Stimulated activated CD4-positive, alpha-beta T cell treated with anti-CD3 and anti-CD28 coated beads, Interleukin-4, amount 100 ng/mL, for 4 hours (primary cell): ENCODE data around the gene PLEKHA4.

Experiments
- DNase-seq, 2 experiments: peaks; one replicate each; pipeline ENCODE4 v3.0.0-alpha.2; 2020

The PLEKHA4 gene

GRCh38 chr19:48819366-48819816 lies 49.0 kb downstream of the PLEKHA4 start:
- DNase-seq, result no peak

GRCh38 chr19:48818234-48818820 lies 50.1 kb downstream of the PLEKHA4 start:
- no peak for DNase-seq

DNA sequence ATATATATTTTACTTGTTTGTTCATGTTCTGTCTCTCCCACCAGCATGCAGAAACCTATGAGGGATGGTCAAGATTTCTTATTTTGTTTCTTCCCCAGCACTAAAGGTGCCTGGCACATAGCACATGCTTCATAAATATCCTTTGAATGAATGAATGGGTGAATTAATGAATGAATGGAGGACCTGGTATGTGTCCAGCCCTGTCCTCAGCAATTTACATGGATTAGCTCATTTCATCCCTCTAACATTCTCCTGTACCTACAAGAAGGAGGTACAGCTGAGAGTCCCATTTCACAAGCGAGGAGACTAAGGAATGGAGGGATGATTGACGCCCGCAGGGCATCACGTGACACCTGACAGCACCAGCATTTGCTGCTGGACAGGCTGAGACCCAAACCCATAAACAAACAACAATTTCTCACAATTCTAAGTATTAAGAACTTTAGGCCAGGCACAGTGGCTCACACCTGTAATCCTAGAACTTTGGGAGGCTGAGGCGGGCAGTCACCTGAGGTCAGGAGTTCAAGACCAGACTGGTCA lies 50.8 kb downstream of the PLEKHA4 start:
- DNase-seq, result no peak

- no peak for DNase-seq
Measured at GRCh38 chr19:48815870-48816501, 52.4 kb downstream of the PLEKHA4 start.

DNA sequence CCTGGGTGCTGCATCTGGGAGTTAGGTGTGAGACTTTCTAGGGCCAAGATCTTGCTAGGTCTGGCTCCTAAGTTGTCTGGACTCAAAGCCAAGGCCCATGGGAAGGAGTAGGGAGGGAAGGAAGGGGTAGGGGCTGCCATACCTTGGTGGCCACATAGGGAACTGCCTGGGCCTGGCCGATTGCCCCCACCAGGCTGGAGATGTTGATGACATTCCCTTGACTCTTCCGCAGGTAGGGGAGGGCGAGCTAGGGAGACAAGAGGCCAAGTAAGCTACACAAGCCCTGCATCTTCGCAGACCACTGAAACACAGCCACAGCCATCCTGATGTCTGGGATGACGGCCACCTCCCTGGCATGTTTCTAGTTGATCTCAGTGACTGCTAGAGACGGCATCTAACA lies 53.5 kb downstream of the PLEKHA4 start:
- no peak for DNase-seq

DNA sequence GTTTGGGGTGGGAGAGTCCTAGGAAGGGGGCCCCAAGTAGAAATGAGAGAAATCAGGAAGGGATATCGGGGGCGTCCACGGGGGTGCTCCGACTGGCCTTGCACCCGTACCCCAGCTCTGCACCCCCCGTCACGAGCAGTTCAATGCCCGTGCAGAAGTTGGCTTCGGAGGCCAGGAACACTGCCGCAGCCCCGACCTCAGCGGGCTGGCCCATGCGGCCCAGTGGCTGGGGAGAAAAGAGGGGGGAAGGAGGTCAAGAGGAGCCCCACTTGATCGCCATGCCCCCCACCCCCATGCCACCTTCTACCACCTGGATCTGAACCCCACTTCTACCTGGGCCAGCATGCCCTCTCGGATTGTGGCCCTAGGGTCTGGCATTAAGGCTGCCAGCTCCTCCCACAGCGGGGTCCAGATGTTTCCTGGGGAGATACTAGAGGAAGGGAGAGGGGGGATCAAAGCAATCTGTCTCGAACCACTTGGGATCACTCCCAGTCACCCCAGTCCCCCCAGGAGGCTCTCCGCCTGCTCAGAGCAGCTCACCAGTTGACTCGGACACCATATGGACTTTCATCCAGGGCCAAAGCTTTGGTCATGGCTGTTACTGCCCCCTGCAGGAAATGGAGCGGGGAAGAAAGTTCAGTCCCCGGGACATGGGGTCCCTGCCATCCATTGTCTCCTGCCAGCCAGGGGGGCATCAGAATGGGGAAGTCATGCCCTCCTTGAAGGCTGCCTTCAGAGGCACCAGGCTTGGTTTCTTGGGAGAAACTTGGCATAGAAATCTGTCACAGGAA lies 55.1 kb downstream of the PLEKHA4 start:
- DNase-seq, result no peak

DNA sequence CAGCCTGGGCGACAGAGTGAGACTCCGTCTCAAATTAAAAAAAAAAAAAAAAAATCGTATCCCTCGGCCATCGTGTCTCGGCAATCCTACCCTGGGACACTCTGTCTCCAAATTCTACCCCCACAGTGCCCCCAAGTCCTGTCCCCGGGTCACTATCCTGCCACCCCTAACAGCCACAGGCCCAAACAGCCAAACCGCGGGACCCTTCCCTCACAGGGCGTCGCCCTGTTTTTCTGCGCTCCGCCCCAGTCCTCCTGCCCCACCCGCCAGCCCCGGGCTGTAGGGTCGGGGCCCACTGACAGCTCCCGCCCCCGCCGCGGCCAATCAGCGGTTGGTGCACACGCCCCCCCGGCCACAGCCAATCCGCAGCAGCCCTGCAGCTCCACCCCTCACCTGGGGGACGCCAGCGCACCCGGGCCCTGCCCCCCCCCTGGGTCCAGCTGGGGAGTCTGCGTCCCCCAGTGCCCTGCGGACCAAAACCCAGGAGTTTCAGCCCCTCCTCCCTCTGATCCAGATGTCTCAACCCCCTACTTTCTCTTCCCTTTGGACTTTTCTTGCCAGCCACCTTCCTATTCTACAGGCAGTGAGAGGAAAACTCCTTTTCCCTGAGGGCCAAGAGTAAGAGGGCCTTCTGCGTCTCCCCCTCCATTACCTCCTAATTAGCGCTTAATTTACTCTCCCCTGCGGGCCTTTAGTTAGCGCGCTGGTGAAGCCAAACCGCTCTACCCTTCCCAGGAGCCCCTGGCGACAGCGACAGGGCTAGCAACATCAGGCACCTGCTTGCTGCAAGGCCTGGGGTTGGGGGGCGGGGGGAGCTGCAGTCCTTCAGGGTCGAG lies 56.1 kb downstream of the PLEKHA4 start:
- peak; percentile 50 to 66 for DNase-seq

DNA sequence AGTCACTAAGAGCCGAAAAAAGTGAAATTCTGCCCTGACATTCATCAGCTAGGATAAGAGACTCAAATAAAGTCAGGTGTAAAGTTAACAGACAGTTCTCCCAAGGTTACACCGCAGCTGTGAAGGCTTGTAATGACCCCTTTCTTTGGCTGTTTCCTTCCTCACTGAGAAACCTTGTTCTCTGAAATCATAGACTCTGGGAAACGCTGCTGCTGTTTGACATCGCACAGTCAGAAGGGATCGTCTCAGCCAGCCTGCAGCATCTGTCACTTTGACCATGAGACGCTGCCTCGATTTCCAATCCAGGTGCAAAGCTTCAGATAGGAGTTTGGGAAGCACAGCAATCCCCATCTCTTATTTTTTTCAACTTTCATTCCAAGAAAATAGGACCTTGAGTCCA lies 58.3 kb downstream of the PLEKHA4 start:
- DNase-seq, result no peak

DNA sequence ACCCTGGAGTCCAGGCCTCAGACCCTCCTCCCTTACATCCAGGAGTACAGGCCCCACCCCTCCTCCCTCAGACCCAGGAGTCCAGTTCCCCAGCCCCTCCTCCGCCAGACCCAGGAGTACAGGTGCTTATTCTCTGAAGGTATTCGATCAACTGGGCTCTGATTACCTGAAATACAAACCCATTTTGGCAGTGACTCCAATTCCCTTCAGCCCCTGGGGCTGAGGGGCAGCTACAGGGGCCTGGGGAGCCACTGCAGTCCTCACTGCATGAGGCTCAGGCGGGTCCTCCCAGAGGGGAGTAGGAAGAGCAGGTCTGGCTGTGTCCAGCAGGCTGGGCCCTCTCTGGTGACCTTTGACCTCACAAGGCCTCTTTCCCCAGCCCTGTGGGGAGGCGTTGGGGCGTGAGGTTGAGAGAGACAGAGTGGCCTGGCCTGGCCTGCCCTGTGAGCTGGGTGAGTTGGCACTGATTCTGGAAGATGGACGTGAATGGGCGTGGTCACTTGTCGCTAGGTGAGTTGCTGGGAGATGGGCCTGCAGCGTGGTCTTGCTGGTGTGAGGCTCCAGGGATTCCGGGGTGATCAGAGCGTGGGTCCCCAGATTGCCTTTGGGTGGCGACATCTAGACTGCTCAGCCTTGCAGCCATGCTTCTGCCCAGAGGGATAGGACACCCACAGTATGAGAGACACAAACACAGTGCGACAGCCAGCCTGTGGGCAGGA lies 60.7 kb downstream of the PLEKHA4 start:
- DNase-seq, result no peak

DNA sequence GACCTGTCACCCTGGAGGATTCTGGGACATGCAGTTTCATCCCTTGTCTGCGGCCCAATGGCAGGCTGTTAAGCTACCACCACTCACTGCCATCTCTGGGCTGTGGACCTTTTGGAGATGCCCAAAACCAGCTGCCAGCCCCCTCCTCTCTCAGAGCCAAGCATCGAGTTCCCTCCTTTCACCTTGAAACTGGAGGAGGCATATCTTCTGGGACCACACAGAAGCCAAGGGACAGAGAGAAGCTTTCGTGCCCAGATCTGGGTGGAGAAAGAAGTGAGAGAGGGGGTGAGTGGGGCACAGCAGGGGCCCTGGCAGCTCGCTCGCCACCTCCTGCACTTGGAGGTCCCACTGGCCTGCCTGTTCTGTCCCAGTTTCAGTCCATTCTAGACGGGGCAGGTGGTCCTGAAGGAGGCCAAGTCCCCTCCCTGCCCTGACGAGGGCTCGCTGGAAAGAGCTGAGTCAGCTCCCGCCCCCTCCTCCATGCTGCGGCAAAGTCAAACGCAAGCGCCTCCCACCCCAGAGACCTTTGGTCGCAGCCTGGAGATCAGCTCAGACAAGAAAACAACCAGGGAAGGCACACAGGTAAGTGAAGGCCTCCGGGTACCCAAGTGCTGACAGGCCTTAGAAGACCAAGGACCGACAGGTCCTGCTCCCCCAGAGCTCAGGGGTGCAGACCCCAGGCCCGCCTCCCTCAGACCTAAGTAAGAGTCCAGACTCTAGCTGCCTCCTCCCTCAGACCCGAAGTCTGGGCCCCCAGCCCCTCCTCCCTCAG lies 61.4 kb downstream of the PLEKHA4 start:
- DNase-seq, result no peak

DNA sequence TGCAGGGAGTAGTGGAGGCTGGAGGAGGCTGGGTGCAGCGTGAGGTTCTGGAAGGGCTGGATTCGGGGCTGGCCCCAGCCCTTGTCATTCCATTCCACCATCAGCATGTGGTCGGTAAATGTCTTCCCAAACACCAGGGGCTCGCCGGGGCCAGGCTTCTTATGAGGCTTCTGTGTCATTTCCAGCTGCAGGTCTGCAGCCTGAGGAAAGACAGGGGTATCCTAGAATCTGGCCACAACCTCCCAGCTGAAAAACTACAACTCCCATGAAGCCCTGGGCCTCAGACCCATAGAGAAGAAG lies 61.9 kb downstream of the PLEKHA4 start:
- DNase-seq, result peak in 1 of 2 experiments; percentile 21

- DNase-seq, result no peak
Measured at GRCh38 chr19:48805452-48805851, 63.0 kb downstream of the PLEKHA4 start.

DNA sequence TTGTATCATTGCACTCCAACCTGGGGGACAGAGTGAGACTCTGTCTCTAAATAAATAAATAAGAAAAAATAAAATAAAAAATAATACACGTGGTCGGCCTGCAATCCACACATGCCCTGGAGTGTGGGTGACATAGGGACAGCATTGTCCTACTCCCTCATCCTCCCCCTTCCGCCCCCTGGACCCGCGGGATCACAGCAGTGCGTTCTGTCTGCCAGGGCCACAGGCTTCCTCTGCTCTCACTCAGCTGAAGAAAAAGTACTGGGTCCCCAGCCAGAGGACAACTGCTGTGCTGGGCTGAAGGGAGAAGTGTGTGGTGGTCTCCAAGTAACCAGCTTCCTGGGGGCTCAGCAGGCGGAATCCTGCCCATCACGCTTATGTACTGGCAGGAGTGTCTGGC lies 63.9 kb downstream of the PLEKHA4 start:
- no peak for DNase-seq

- no peak for DNase-seq
Measured at GRCh38 chr19:48802623-48803022, 65.8 kb downstream of the PLEKHA4 start.

GRCh38 chr19:48799358-48800300 lies 68.8 kb downstream of the PLEKHA4 start:
- no peak for DNase-seq

GRCh38 chr19:48798937-48799336 lies 69.5 kb downstream of the PLEKHA4 start:
- no peak for DNase-seq

DNA sequence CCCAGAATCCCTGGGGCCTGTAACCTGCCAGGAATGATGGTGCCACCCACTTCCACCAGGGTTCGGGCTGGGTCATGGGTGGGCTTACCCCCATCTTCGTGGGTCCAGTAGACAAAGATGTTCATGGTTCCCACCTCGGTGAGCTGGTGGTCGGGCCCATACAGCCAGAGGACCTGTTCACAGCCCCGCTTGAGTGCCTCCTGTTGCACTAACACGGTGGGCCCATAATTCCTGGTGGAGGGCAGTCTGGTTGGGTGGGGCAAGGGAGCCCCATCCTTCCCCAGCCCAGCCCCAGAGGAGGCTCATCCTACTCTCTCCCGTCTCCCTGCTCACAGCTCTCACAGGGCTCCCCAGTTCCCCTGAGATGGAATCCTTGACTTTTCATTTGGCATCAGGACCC lies 71.3 kb downstream of the PLEKHA4 start:
- DNase-seq, result no peak

DNA sequence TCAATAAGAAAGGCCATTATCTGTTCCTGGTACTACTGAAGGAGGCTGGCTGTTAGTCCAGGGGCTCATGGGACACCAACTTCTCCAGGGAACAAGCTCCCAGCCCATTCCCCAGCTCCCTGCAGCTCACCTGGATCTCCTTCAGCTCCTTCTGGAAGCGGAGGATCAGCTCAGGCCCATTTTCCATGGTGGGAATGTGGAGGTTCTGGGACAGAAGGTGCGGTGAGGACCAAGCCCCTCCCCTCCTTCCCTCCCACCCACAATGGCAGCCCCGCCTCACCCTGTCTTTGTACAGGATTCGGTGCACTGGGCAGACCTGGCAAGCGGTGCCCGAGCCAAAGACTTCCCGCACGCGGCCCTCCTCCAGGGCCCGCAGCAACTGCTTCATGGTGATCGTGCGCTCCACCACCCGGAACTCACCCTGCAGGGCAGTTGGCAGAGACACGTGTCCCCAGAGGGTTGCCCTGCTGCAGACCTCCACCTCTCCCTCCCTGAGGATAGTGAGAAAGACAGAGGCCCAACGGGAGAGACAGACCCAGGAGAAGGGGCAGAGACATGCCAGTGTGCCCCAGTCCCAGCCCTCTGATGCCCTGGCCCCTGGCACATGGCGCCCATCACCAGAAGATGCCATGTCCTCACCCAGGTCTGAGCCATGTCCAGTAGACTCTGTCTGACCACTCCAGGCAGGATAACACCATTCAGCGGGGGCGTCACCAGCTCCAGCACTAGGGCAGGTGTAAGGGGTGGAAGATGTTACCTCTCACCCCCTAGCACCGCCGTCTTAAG lies 71.9 kb downstream of the PLEKHA4 start:
- no peak for DNase-seq

DNA sequence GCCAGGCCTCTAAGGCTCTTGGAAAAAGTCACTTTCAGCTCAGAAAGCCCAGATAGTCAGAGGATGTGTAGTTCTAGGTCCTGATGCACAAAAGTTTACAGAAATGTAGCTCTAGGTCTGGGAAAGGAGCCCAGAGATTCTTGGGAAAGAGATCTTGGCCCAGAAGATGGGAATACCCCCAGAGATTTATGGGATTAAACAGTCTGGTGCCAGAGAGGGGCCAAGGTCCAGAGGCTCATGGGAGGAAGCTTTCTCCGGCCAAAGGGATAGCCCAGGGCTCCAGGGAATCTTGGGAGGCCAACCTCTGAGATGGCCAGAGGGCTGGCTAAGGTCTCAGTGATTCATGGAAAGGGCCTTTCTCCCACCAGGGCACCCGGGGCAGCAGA lies 72.7 kb downstream of the PLEKHA4 start:
- no peak for DNase-seq
